ENCODE data around the gene CMSS1. TPM values are rescaled to one million over a fixed set of nuclear protein-coding genes. Genes with fewer than 3 reads are reported as not detected.

Gene CMSS1
- total RNA-seq, 5 donors from 2014 or later (not counting 1 experiment from before 2014, with no cell fraction given), result 16.2 to 22.0 (median 18.3) TPM

- DNase-seq, result no peak
- H3K4me3 ChIP-seq (ENCODE audit: control insufficient read depth in 1 of 2, extremely low read depth in 1 of 2, low read length in 1 of 2), result no peak overlapping the region
- H3K9me3 Mint-ChIP-seq, result peaks cover 2 to 4% (median 4%) of the 10 kb centered on the region in 3 donors
- H3K4me1 ChIP-seq (ENCODE audit: control insufficient read depth in 1 of 2, extremely low read depth in 1 of 2, insufficient read depth in 2 of 2, low read length in 2 of 2), result no peaks in the 10 kb centered on the region
- no peak overlapping the region for H3K27ac ChIP-seq (ENCODE audit: low read length)
- H3K9me3 ChIP-seq, result no peaks in the 10 kb centered on the region
- H3K27me3 ChIP-seq (replicated peaks in 1 of 2; ENCODE audit: control insufficient read depth in 2 of 2, extremely low read depth in 1 of 2, insufficient read depth in 2 of 2, low read length in 1 of 2), result no peaks in the 10 kb centered on the region
- no peak for ATAC-seq (replicated peaks in 1 of 4)
- WGBS (ENCODE audit: insufficient coverage), result 100% methylated on average over 2 of the region's 2 CpGs
- ChIA-PET POLR2A (no interaction called here), CTCF (no interaction called here)
- peaks cover 0 to 2% (median 0%) of the 10 kb centered on the region in 3 donors for H3K4me1 Mint-ChIP-seq
- H3K4me3 Mint-ChIP-seq, result no peak overlapping the region
- H3K36me3 ChIP-seq (ENCODE audit: control insufficient read depth in 2 of 2, extremely low read depth in 1 of 2, insufficient read depth in 1 of 2, low read length in 1 of 2), result no peaks in the 10 kb centered on the region
- no peaks in the 10 kb centered on the region for H3K27me3 Mint-ChIP-seq
- peaks cover 18% of the 10 kb centered on the region for H3K36me3 Mint-ChIP-seq
- H3K27ac Mint-ChIP-seq, result no peak overlapping the region
Measured at GRCh38 chr3:100100425-100100824, 282.8 kb downstream of the CMSS1 start.

- WGBS (ENCODE audit: insufficient coverage), result no CpG with 5 or more reads among the region's 1 CpG
Measured at GRCh38 chr3:100102757-100103156, 285.1 kb downstream of the CMSS1 start.

GRCh38 chr3:100103558-100104441, 286.1 kb downstream of the CMSS1 start:
- Histone ChIP-seq H3K27ac (ENCODE audit: low read length) (no peak overlapping the region), H3K4me3 (ENCODE audit: control insufficient read depth in 1 of 2, extremely low read depth in 1 of 2, low read length in 1 of 2) (no peak overlapping the region), H3K27me3 (replicated peaks in 1 of 2; ENCODE audit: control insufficient read depth in 2 of 2, extremely low read depth in 1 of 2, insufficient read depth in 2 of 2, low read length in 1 of 2) (no peaks in the 10 kb centered on the region), H3K9me3 (no peaks in the 10 kb centered on the region), H3K36me3 (ENCODE audit: control insufficient read depth in 2 of 2, extremely low read depth in 1 of 2, insufficient read depth in 1 of 2, low read length in 1 of 2) (no peaks in the 10 kb centered on the region), H3K4me1 (ENCODE audit: control insufficient read depth in 1 of 2, extremely low read depth in 1 of 2, insufficient read depth in 2 of 2, low read length in 2 of 2) (no peaks in the 10 kb centered on the region)
- ATAC-seq (replicated peaks in 1 of 4), result no peak
- Mint-ChIP-seq H3K27ac (no peak overlapping the region), H3K27me3 (no peaks in the 10 kb centered on the region), H3K4me1 (peaks cover 0 to 2% (median 0%) of the 10 kb centered on the region in 3 donors), H3K9me3 (peaks cover 2 to 4% (median 4%) of the 10 kb centered on the region in 3 donors), H3K4me3 (no peak overlapping the region), H3K36me3 (peaks cover 14% of the 10 kb centered on the region)
- ChIA-PET POLR2A (interaction anchor here in 1 of 2 donors (0.6 kb wide), 1 partner anchor 32 kb away, joined by 5 read pairs; no protein-coding TSS in a partner anchor), CTCF (interaction anchor here in 1 of 2 donors (1.6 kb wide), 1 partner anchor 35 kb away, joined by 6 read pairs; no protein-coding TSS in a partner anchor)
- no peak for DNase-seq
- WGBS (ENCODE audit: insufficient coverage), result no CpG with 5 or more reads among the region's 4 CpGs

More at GRCh38 chr3:100102757-100103156, 285.1 kb downstream of the CMSS1 start:
- ChIA-PET POLR2A (no interaction called here), CTCF (no interaction called here)
- Histone ChIP-seq H3K4me1 (ENCODE audit: control insufficient read depth in 1 of 2, extremely low read depth in 1 of 2, insufficient read depth in 2 of 2, low read length in 2 of 2) (no peaks in the 10 kb centered on the region), H3K4me3 (ENCODE audit: control insufficient read depth in 1 of 2, extremely low read depth in 1 of 2, low read length in 1 of 2) (no peak overlapping the region), H3K27ac (ENCODE audit: low read length) (no peak overlapping the region), H3K9me3 (no peaks in the 10 kb centered on the region), H3K27me3 (replicated peaks in 1 of 2; ENCODE audit: control insufficient read depth in 2 of 2, extremely low read depth in 1 of 2, insufficient read depth in 2 of 2, low read length in 1 of 2) (no peaks in the 10 kb centered on the region), H3K36me3 (ENCODE audit: control insufficient read depth in 2 of 2, extremely low read depth in 1 of 2, insufficient read depth in 1 of 2, low read length in 1 of 2) (no peaks in the 10 kb centered on the region)
- Mint-ChIP-seq H3K4me1 (peaks cover 0 to 2% (median 0%) of the 10 kb centered on the region in 3 donors), H3K9me3 (peaks cover 2 to 4% (median 4%) of the 10 kb centered on the region in 3 donors), H3K36me3 (peaks cover 14% of the 10 kb centered on the region), H3K4me3 (no peak overlapping the region), H3K27me3 (no peaks in the 10 kb centered on the region), H3K27ac (no peak overlapping the region)
- ATAC-seq (replicated peaks in 1 of 4) (no peak), DNase-seq (no peak)

- Mint-ChIP-seq H3K36me3 (peaks cover 14% of the 10 kb centered on the region), H3K9me3 (peaks cover 2 to 4% (median 4%) of the 10 kb centered on the region in 3 donors), H3K27me3 (no peaks in the 10 kb centered on the region), H3K27ac (no peak overlapping the region), H3K4me1 (peaks cover 0 to 2% (median 0%) of the 10 kb centered on the region in 3 donors), H3K4me3 (no peak overlapping the region)
- H3K27me3 ChIP-seq (replicated peaks in 1 of 2; ENCODE audit: control insufficient read depth in 2 of 2, extremely low read depth in 1 of 2, insufficient read depth in 2 of 2, low read length in 1 of 2), result no peaks in the 10 kb centered on the region
- ChIA-PET POLR2A (interaction anchor here in 1 of 2 donors (0.6 kb wide), 1 partner anchor 31 kb away, joined by 5 read pairs; no protein-coding TSS in a partner anchor), CTCF (interaction anchor here in 1 of 2 donors (1.6 kb wide), 1 partner anchor 36 kb away, joined by 6 read pairs; no protein-coding TSS in a partner anchor)
- H3K4me1 ChIP-seq (ENCODE audit: control insufficient read depth in 1 of 2, extremely low read depth in 1 of 2, insufficient read depth in 2 of 2, low read length in 2 of 2), result no peaks in the 10 kb centered on the region
- no peak for DNase-seq
- no peaks in the 10 kb centered on the region for H3K36me3 ChIP-seq (ENCODE audit: control insufficient read depth in 2 of 2, extremely low read depth in 1 of 2, insufficient read depth in 1 of 2, low read length in 1 of 2)
- no peaks in the 10 kb centered on the region for H3K9me3 ChIP-seq
- no peak overlapping the region for H3K27ac ChIP-seq (ENCODE audit: low read length)
- H3K4me3 ChIP-seq (ENCODE audit: control insufficient read depth in 1 of 2, extremely low read depth in 1 of 2, low read length in 1 of 2), result no peak overlapping the region
- no peak for ATAC-seq (replicated peaks in 1 of 4)
- 100% methylated on average over 1 of the region's 2 CpGs for WGBS (ENCODE audit: insufficient coverage)
Measured at GRCh38 chr3:100104442-100104798, 286.8 kb downstream of the CMSS1 start.

GRCh38 chr3:100104817-100105413, 287.3 kb downstream of the CMSS1 start:
- Mint-ChIP-seq H3K4me3 (no peak overlapping the region), H3K27me3 (no peaks in the 10 kb centered on the region), H3K27ac (no peak overlapping the region), H3K4me1 (peaks cover 0 to 2% (median 0%) of the 10 kb centered on the region in 3 donors), H3K36me3 (peaks cover 14% of the 10 kb centered on the region), H3K9me3 (peaks cover 2 to 4% (median 4%) of the 10 kb centered on the region in 3 donors)
- no peak overlapping the region for H3K27ac ChIP-seq (ENCODE audit: low read length)
- no peaks in the 10 kb centered on the region for H3K4me1 ChIP-seq (ENCODE audit: control insufficient read depth in 1 of 2, extremely low read depth in 1 of 2, insufficient read depth in 2 of 2, low read length in 2 of 2)
- no peak for DNase-seq
- H3K27me3 ChIP-seq (replicated peaks in 1 of 2; ENCODE audit: control insufficient read depth in 2 of 2, extremely low read depth in 1 of 2, insufficient read depth in 2 of 2, low read length in 1 of 2), result no peaks in the 10 kb centered on the region
- POLR2A ChIA-PET, result interaction anchor here in 1 of 2 donors (0.6 kb wide), 1 partner anchor 31 kb away, joined by 5 read pairs; no protein-coding TSS in a partner anchor
- no peak overlapping the region for H3K4me3 ChIP-seq (ENCODE audit: control insufficient read depth in 1 of 2, extremely low read depth in 1 of 2, low read length in 1 of 2)
- H3K36me3 ChIP-seq (ENCODE audit: control insufficient read depth in 2 of 2, extremely low read depth in 1 of 2, insufficient read depth in 1 of 2, low read length in 1 of 2), result no peaks in the 10 kb centered on the region
- H3K9me3 ChIP-seq, result no peaks in the 10 kb centered on the region
- CTCF ChIA-PET, result interaction anchor here in 1 of 2 donors (0.6 to 1.6 kb wide), 2 partner anchors 36 to 1408 kb away, joined by 6 to 7 read pairs; partner anchors contain the start of gene SENP7
- ATAC-seq (replicated peaks in 1 of 4), result no peak

GRCh38 chr3:100105501-100105900, 287.8 kb downstream of the CMSS1 start:
- CTCF ChIA-PET, result interaction anchor here in 1 of 2 donors (0.6 kb wide), 1 partner anchor 1408 kb away, joined by 7 read pairs; the partner anchor contains the start of gene SENP7
- Histone ChIP-seq H3K36me3 (ENCODE audit: control insufficient read depth in 2 of 2, extremely low read depth in 1 of 2, insufficient read depth in 1 of 2, low read length in 1 of 2) (no peaks in the 10 kb centered on the region), H3K4me1 (ENCODE audit: control insufficient read depth in 1 of 2, extremely low read depth in 1 of 2, insufficient read depth in 2 of 2, low read length in 2 of 2) (no peaks in the 10 kb centered on the region), H3K9me3 (no peaks in the 10 kb centered on the region), H3K27me3 (replicated peaks in 1 of 2; ENCODE audit: control insufficient read depth in 2 of 2, extremely low read depth in 1 of 2, insufficient read depth in 2 of 2, low read length in 1 of 2) (no peaks in the 10 kb centered on the region), H3K4me3 (ENCODE audit: control insufficient read depth in 1 of 2, extremely low read depth in 1 of 2, low read length in 1 of 2) (no peak overlapping the region), H3K27ac (ENCODE audit: low read length) (no peak overlapping the region)
- POLR2A ChIA-PET, result interaction anchor here in 1 of 2 donors (0.5 kb wide), 1 partner anchor 354 kb away, joined by 7 read pairs; no protein-coding TSS in a partner anchor
- Mint-ChIP-seq H3K4me1 (peaks cover 0 to 2% (median 0%) of the 10 kb centered on the region in 3 donors), H3K4me3 (no peak overlapping the region), H3K27me3 (no peaks in the 10 kb centered on the region), H3K36me3 (peaks cover 18% of the 10 kb centered on the region), H3K27ac (no peak overlapping the region), H3K9me3 (peaks cover 1 to 4% (median 2%) of the 10 kb centered on the region in 3 donors)
- no CpG with 5 or more reads among the region's 1 CpG for WGBS (ENCODE audit: insufficient coverage)
- ATAC-seq (replicated peaks in 1 of 4) (no peak), DNase-seq (no peak)
